KMS-11 (cell line): ENCODE measurements around the gene RXFP3.

Experiments used
- H2AFZ ChIP-seq: fragments of 200-600 bp; sonication (generic); 2 replicates; pipeline ENCODE4 v1.6.1; 2016; ENCODE audit warnings: antibody characterized with exemption, mixed run types, low read depth
- H3K27ac ChIP-seq: fragments of 200-600 bp; sonication (generic); 2 replicates; pipeline ENCODE4 v1.6.1; 2016; ENCODE audit warnings: mild to moderate bottlenecking, mixed run types
- H3K27me3 ChIP-seq: fragments of 200-600 bp; sonication (generic); 2 replicates; pipeline ENCODE4 v1.6.1; 2017; ENCODE audit warnings: mild to moderate bottlenecking, low read depth, mixed run types, moderate library complexity; ENCODE audit not compliant: insufficient read depth
- H3K36me3 ChIP-seq: fragments of 200-600 bp; sonication (generic); 2 replicates; pipeline ENCODE4 v1.6.1; 2017; ENCODE audit warnings: mild to moderate bottlenecking, mixed run types; ENCODE audit not compliant: insufficient read depth
- H3K4me1 ChIP-seq: fragments of 200-600 bp; sonication (generic); 2 replicates; pipeline ENCODE4 v1.6.1; 2016; ENCODE audit warnings: mild to moderate bottlenecking, low read depth, mixed run types; ENCODE audit not compliant: poor library complexity, severe bottlenecking
- H3K4me2 ChIP-seq: fragments of 200-600 bp; sonication (generic); 2 replicates; pipeline ENCODE4 v1.7.0; 2016; ENCODE audit warnings: mild to moderate bottlenecking, mixed run types
- H3K4me3 ChIP-seq: fragments of 200-600 bp; sonication (generic); IDR thresholded peaks from 2 replicates; pipeline ENCODE4 v1.6.1; 2017; ENCODE audit warnings: low read depth, low read length, mixed read lengths; ENCODE audit not compliant: insufficient read depth
- H3K79me2 ChIP-seq: fragments of 200-600 bp; sonication (generic); 2 replicates; pipeline ENCODE4 v1.6.1; 2016; ENCODE audit warnings: low read depth, mixed run types; ENCODE audit not compliant: insufficient read depth
- H3K9ac ChIP-seq: fragments of 200-600 bp; sonication (generic); 2 replicates; pipeline ENCODE4 v1.6.1; 2016; ENCODE audit warnings: mild to moderate bottlenecking, mixed run types
- H4K20me1 ChIP-seq: fragments of 200-600 bp; sonication (generic); 2 replicates; pipeline ENCODE4 v1.6.1; 2016; ENCODE audit warnings: mild to moderate bottlenecking, mixed run types; ENCODE audit not compliant: insufficient read depth
- TF ChIP-seq, protein P1 (sequence below): fragments of 200-600 bp; sonication (generic); conservative IDR thresholded peaks from 2 replicates; pipeline ENCODE4 v1.6.1; 2017; ENCODE audit warnings: low read depth, mild to moderate bottlenecking, antibody characterized with exemption, low read length, moderate library complexity, mixed read lengths

The RXFP3 gene

DNA sequence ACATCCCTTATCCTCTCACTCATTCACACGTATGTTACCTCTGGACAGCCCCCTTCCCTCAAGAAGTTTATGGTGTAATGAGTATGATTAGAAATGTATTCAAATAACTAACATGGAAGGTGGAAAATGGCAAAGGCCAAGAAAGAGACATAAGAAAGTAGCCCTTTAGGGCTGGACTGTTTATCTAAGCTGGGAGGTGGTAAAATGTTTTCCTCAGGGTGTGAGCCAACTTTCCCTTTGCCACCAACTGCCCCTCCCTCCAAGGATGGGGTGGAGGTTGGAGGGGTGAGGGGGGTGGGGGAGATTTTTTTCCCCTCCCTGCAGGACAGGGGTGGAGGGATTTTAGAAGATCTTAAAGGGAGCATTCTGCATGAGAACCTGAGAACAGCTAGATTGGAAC is 40.1 kb downstream of the RXFP3 start:
- no peak overlapping the region for H3K27ac ChIP-seq
- TF ChIP-seq, protein P1, sequence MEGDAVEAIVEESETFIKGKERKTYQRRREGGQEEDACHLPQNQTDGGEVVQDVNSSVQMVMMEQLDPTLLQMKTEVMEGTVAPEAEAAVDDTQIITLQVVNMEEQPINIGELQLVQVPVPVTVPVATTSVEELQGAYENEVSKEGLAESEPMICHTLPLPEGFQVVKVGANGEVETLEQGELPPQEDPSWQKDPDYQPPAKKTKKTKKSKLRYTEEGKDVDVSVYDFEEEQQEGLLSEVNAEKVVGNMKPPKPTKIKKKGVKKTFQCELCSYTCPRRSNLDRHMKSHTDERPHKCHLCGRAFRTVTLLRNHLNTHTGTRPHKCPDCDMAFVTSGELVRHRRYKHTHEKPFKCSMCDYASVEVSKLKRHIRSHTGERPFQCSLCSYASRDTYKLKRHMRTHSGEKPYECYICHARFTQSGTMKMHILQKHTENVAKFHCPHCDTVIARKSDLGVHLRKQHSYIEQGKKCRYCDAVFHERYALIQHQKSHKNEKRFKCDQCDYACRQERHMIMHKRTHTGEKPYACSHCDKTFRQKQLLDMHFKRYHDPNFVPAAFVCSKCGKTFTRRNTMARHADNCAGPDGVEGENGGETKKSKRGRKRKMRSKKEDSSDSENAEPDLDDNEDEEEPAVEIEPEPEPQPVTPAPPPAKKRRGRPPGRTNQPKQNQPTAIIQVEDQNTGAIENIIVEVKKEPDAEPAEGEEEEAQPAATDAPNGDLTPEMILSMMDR, result no peak
- no peaks in the 10 kb centered on the region for H3K36me3 ChIP-seq
- no peaks in the 10 kb centered on the region for H3K27me3 ChIP-seq
- H2AFZ ChIP-seq, result no peak overlapping the region
- no peak overlapping the region for H3K4me3 ChIP-seq
- H4K20me1 ChIP-seq, result no peaks in the 10 kb centered on the region
- no peak overlapping the region for H3K9ac ChIP-seq
- H3K4me2 ChIP-seq, result no peak overlapping the region
- no peaks in the 10 kb centered on the region for H3K4me1 ChIP-seq
- no peaks in the 10 kb centered on the region for H3K79me2 ChIP-seq

DNA sequence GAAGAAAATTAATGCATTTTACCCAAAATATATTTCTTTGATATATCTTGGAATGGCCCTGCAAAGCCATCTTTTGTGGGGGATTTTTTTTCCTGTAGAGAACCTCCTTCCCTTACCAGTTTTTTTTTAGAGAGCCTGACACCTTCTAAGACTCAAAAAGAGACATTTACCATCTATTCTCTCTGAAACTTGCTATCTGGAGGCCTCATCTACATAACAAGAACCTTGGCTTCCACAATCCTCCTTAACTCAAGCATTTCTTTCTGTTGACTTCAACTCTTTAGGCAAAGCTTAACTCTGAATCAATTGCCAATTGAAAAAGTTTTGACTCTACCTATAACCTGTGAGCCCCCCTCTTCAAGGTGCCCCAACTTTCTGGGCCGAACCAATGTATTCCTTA is 42.1 kb downstream of the RXFP3 start:
- no peak overlapping the region for H3K4me3 ChIP-seq

DNA sequence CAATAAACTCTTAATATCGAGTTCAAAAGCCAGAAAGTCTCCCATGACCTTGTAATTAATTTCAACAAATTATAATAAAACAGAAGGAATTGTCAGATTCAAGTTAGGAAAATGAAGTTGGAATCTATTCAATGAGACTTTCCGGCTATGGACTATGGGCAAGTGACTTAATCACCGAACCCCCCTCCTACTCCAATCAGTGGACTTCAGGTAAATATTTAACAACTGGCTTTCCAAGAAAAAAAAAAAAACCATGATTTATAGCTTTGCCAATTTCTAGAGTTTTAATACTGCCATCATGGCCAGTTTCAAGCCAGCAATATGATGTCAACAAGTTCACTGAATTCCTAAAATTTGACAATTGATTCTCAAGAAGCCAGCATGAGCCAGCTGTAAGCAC is 43.8 kb downstream of the RXFP3 start:
- no peak overlapping the region for H3K9ac ChIP-seq
- TF ChIP-seq, protein P1, result no peak
- H3K4me3 ChIP-seq, result no peak overlapping the region
- H3K27ac ChIP-seq, result no peak overlapping the region
- H3K36me3 ChIP-seq, result no peaks in the 10 kb centered on the region
- no peaks in the 10 kb centered on the region for H3K79me2 ChIP-seq
- no peak overlapping the region for H3K4me2 ChIP-seq
- no peaks in the 10 kb centered on the region for H4K20me1 ChIP-seq
- H3K27me3 ChIP-seq, result no peaks in the 10 kb centered on the region
- H3K4me1 ChIP-seq, result no peaks in the 10 kb centered on the region
- no peak overlapping the region for H2AFZ ChIP-seq

More for the DNA sequence above, 42.1 kb downstream of the RXFP3 start:
- Histone ChIP-seq H2AFZ (no peak overlapping the region), H3K27me3 (no peaks in the 10 kb centered on the region), H3K79me2 (no peaks in the 10 kb centered on the region), H3K27ac (no peak overlapping the region), H3K36me3 (no peaks in the 10 kb centered on the region), H4K20me1 (no peaks in the 10 kb centered on the region), H3K9ac (no peak overlapping the region), H3K4me2 (no peak overlapping the region), H3K4me1 (no peaks in the 10 kb centered on the region)
- TF ChIP-seq, protein P1, result no peak

DNA sequence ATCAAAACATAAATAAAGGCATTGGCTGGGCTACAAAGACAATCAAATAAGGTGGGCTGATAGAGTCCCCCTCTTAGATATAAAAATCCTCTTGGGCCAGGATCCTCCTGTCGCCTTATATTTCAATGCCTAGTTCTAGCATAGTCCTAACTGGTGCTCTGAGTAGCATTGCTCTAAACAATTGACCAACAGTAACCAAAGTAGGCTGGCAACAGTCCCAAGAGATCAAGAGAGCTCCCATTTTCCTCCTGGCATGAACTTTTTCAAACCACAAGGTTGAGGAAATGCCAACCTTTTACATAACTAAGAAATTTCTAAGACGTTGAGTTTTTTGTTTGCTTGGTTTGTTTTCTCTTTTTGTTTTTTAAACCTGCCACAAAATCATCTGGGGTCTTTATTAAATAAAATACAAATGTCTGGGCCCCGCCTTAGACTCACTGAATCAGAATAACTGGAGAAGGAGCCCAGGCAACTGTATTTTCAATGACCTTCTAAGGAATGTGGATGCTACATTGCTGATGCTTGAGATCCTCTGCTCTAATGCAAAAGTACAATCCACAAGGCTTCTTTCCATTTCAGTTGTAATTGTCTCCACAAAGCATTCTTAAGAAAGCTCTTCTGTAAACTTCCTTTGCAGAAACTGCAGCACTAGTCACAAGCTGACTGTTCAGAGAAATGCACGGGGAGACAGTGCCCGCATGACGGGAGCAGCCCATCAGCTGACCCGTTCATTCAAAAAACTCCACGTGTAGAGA is 45.4 kb downstream of the RXFP3 start:
- no peak overlapping the region for H2AFZ ChIP-seq

More for the DNA sequence above, 45.4 kb downstream of the RXFP3 start:
- Histone ChIP-seq H3K4me1 (no peaks in the 10 kb centered on the region), H3K27me3 (no peaks in the 10 kb centered on the region), H3K27ac (no peak overlapping the region), H4K20me1 (no peaks in the 10 kb centered on the region), H3K79me2 (no peaks in the 10 kb centered on the region), H3K4me3 (no peak overlapping the region), H3K36me3 (no peaks in the 10 kb centered on the region), H3K4me2 (no peak overlapping the region), H3K9ac (no peak overlapping the region)
- TF ChIP-seq, protein P1, result no peak
